GM20000 (cell line): ENCODE data around the gene TMC4.

Source experiments
- DNase-seq: peaks from one replicate; pipeline ENCODE4 v3.0.0; 2012; ENCODE audit warnings: low spot score
- CTCF ChIP-seq: IDR thresholded peaks from 2 replicates; pipeline ENCODE4 v1.5.1; 2012; ENCODE audit warnings: mild to moderate bottlenecking, control low read depth; ENCODE audit errors: extremely low read depth, missing control alignments

TMC4 gene

DNA sequence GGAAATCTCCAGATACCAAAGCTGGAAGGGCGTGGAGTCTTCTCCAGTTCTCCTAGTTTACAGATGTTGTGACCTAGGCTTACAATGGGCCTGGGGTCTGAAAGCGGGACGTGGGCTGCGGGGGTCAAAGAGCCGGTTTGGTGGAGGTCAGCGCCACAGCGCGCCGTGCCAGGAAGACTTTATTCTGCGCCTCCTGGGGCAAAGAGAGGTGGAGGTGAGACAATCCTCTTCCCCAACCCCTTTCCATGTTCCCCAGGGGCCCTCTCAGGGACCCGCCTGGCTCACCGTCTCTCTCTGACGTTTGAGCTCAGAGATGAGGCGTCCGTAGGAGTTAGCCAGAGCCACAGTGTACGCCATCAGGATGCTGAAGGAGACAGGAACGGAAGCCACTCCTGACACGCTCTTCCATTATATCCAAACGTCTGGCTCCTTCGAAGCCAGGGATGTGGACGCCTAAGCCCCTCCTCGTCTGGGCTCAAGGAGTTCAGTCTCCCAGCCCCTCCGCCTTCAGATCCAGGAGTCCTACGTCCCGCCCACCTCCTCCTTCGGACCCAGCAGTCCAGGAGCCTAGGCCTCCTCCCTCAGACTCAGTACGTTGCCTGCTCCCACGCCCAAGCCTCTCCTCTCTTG, 12.7 kb downstream of the TMC4 start:
- no peak for DNase-seq

DNA sequence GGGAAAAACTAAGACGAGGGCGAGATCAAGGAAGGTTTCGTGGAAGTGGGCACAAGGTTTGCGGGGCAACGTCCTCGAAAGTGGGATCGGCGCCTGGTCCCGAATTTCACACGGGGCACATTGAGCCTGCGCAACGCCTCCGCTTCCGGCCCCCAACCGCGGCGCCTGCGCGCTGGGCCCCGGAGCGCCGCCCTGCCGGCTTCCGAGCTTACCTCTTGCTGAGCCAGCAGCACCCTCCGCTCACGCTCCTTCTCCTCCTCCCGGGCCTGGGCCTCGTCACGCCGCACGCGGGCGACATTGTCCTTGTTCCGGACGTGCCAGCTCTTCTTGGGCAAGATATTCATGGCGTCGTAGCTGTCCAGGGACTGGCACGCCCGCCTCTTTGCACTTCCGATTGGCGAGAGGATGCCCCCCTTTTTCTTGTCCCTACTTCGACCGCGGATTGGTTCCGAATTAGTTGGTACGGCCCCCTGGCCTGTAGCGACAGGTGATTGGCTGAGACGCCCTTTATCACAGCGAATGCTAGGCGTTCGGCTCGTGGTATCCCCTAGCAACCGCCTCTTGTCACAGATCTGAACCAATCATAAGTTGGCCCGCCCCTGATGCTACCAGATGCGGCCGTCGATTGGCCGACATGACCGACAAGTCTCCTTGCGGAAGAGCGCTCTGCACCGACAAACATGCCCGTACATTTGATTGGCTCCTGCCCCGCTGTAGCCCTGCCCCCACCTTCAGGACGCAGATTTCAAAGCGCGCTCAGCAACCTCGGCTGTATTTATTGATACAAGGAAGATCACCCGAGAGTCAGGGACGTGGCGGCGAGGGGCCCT, 13.4 kb downstream of the TMC4 start, which contains the start of gene LENG1:
TSS of gene LENG1 (minus strand) at position 370 of the 830 bp plus-strand sequence. CDS start at position 344, 26 bp downstream.
- DNase-seq: peak; percentile 99
- no peak for TF ChIP-seq CTCF

More for the DNA sequence above, 12.7 kb downstream of the TMC4 start:
- TF ChIP-seq CTCF: no peak

DNA sequence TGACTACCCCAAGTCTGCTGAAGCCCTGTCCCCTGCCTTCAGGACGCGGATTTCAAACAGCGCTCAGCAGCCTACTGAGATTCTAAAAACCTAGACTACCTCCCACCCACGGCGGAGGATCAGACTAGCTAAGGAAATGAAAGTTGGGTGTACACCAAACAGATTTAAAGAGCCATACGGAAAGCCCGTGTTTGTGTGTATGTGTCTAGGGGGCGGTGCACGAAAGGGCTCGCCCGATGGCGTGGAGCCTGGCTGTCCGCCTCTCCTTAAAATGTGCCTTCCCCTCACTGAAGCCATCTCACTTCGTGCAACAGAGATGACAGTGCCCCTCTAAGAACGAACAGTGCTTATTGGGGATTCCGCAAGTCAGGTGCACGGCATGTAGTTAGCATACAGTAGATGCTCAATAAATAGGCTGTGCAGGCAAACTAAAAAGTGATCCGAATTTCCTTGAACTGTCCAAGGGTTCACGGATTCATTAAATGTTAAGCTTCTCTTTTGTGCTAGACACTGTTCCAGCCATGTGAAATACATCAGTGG, 14.1 kb downstream of the TMC4 start:
- TF ChIP-seq CTCF: no peak

GRCh38 chr19:54156953-54157352, 16.0 kb downstream of the TMC4 start:
- no peak for DNase-seq
- TF ChIP-seq CTCF: no peak

More for the DNA sequence above, 14.1 kb downstream of the TMC4 start:
- peak; percentile 60 for DNase-seq

DNA sequence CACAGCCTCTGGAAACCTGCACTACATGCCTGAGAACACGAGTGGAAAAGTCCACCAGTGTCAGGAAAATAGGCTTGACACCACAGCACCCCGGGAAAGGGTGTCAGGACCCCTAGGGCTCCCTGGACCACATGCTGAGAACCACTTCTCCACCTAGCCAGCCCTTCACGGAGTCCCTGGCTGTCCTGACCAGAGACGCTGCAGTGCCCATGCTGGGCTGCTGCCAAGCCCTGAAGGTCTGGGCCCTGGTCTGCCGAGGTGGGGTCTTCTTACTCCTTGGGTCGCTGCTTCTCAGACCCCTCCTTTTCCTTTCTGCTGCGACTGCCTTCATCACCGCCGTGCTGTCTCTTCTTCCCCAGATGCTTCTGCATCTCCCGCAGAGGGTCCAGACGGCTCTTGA, 16.5 kb downstream of the TMC4 start:
- no peak for TF ChIP-seq CTCF
- DNase-seq: no peak

GRCh38 chr19:54155694-54156093, 17.3 kb downstream of the TMC4 start:
- DNase-seq: no peak
- no peak for TF ChIP-seq CTCF
